H1 (cell line): ENCODE results near the gene CDK9. TPM values are rescaled to one million over a fixed set of nuclear protein-coding genes. Genes with fewer than 3 reads are reported as not detected.
A peak's percentile ranks its signal among the peaks of the same experiment; 100 is the strongest.

Experiments used
- CTCF ChIA-PET: fragments of 300-600 bp; sonication (Branson Sonifier 250); formaldehyde crosslinking; loops from one replicate; lab custom pipeline; 2021; ENCODE audit not compliant: partially characterized antibody; lab: Charles Lee
- POLR2A ChIA-PET: fragments of 300-600 bp; sonication (Branson Sonifier 250); formaldehyde crosslinking; loops from one replicate; lab custom pipeline; 2021; ENCODE audit warnings: inconsistent platforms; ENCODE audit not compliant: partially characterized antibody; lab: Charles Lee
- DNase-seq, 2 experiments: peaks; one replicate each; pipeline versions ENCODE4 v3.0.0 to v3.0.0-alpha.2; 2010 to 2022; ENCODE audit warnings: low spot score in 2 of 2, low read depth in 1 of 2, mixed read lengths in 1 of 2
- FAIRE-seq: peaks from 2 replicates; lab custom pipeline; 2011; peaks lifted over from hg19 to GRCh38; lab: Jason Lieb, UNC
- H2AFZ ChIP-seq: 2 replicates; pipeline ENCODE4 v1.8.1; 2012; ENCODE audit warnings: low read length, inconsistent platforms
- H2AK5ac ChIP-seq: 2 replicates; pipeline ENCODE4 v1.6.1; 2013; ENCODE audit warnings: low read depth, low read length
- H2BK120ac ChIP-seq: replicated peaks from 2 replicates; pipeline ENCODE3; 2013; ENCODE audit warnings: low read depth, low read length, inconsistent platforms
- H2BK12ac ChIP-seq: 2 replicates; pipeline ENCODE4 v1.6.1; 2013; ENCODE audit warnings: low read depth, low read length
- H2BK15ac ChIP-seq: 2 replicates; pipeline ENCODE4 v1.6.1; 2013; ENCODE audit warnings: low read length
- H2BK20ac ChIP-seq: 2 replicates; pipeline ENCODE4 v1.6.1; 2013; ENCODE audit warnings: low read length
- H2BK5ac ChIP-seq: 2 replicates; pipeline ENCODE4 v1.6.1; 2013; ENCODE audit warnings: low read depth, low read length
- H3K14ac ChIP-seq: 2 replicates; pipeline ENCODE4 v1.6.1; 2013; ENCODE audit warnings: inconsistent platforms; ENCODE audit not compliant: insufficient read length
- H3K18ac ChIP-seq: 2 replicates; pipeline ENCODE4 v1.6.1; 2013; ENCODE audit warnings: low read length; ENCODE audit errors: extremely low read depth
- H3K23ac ChIP-seq: 2 replicates; pipeline ENCODE4 v1.6.1; 2013; ENCODE audit warnings: inconsistent platforms; ENCODE audit not compliant: insufficient read length
- H3K23me2 ChIP-seq: 2 replicates; pipeline ENCODE4 v1.6.1; 2013; ENCODE audit warnings: low read depth, low read length
- H3K27ac ChIP-seq: 2 replicates; pipeline ENCODE4 v1.6.1; 2011; ENCODE audit warnings: low read depth, low read length, inconsistent platforms
- H3K27me3 ChIP-seq, 4 experiments: replicated peaks in 1 of 4; 1 replicate in 1 of 4; 2 replicates in 3 of 4; pipeline versions ENCODE4 v1.6.1 to v1.8.1; 2011 to 2013; ENCODE audit warnings: low read length in 3 of 4, mild to moderate bottlenecking in 3 of 4, inconsistent platforms in 2 of 4, mixed read lengths in 2 of 4, moderate library complexity in 1 of 4; ENCODE audit not compliant: control insufficient read depth in 3 of 4, insufficient read depth in 3 of 4; ENCODE audit errors: extremely low read depth in 1 of 4
- H3K36me3 ChIP-seq, 4 experiments: 2 replicates each; pipeline versions ENCODE4 v1.6.1 to v1.8.1; 2011 to 2013; ENCODE audit warnings: mild to moderate bottlenecking in 4 of 4, low read length in 3 of 4, moderate library complexity in 2 of 4, control low read depth in 1 of 4, inconsistent platforms in 1 of 4; ENCODE audit not compliant: insufficient read depth in 4 of 4, control insufficient read depth in 2 of 4
- H3K4ac ChIP-seq: replicated peaks from 2 replicates; pipeline ENCODE3; 2013; ENCODE audit warnings: low read length, low read depth, mixed read lengths, inconsistent platforms; ENCODE audit not compliant: insufficient read length
- H3K4me1 ChIP-seq, 4 experiments: replicated peaks in 1 of 4; 1 replicate in 1 of 4; 2 replicates in 3 of 4; pipeline versions ENCODE4 v1.6.1 to v1.8.1; 2011 to 2013; ENCODE audit warnings: low read length in 3 of 4, inconsistent platforms in 2 of 4, mixed read lengths in 1 of 4; ENCODE audit not compliant: insufficient read depth in 4 of 4, control insufficient read depth in 3 of 4
- H3K4me2 ChIP-seq, 2 experiments: 2 replicates each; pipeline versions ENCODE4 v1.6.1 to v1.8.1; 2011 to 2013; ENCODE audit warnings: low read depth in 2 of 2, low read length in 2 of 2, control low read depth in 1 of 2, inconsistent platforms in 1 of 2, mild to moderate bottlenecking in 1 of 2; ENCODE audit not compliant: insufficient read depth in 1 of 2
- H3K4me3 ChIP-seq, 4 experiments: fragments of 200-600, 300-600 bp in 1 of 4; sonication (generic), shearing (Covaris generic), sonication (Bioruptor Twin) in 1 of 4; 2 replicates each; pipeline versions ENCODE4 v1.5.1 to v1.8.1; 2011 to 2016; ENCODE audit warnings: low read length in 4 of 4, low read depth in 3 of 4, control low read depth in 2 of 4, inconsistent platforms in 2 of 4, mild to moderate bottlenecking in 2 of 4, mixed read lengths in 1 of 4, moderate library complexity in 1 of 4; ENCODE audit not compliant: insufficient read depth in 2 of 4; ENCODE audit errors: extremely low read depth in 1 of 4
- H3K56ac ChIP-seq: replicated peaks from 2 replicates; pipeline ENCODE3; 2013; ENCODE audit warnings: low read depth, mild to moderate bottlenecking, mixed read lengths, low read length, inconsistent platforms; ENCODE audit not compliant: insufficient read length
- H3K79me1 ChIP-seq: 2 replicates; pipeline ENCODE4 v1.6.1; 2013; ENCODE audit warnings: low read depth, low read length, control low read depth
- H3K79me2 ChIP-seq, 2 experiments: 2 replicates each; pipeline versions ENCODE4 v1.6.1 to v1.8.1; 2012 to 2013; ENCODE audit warnings: low read length in 2 of 2, mild to moderate bottlenecking in 2 of 2, inconsistent platforms in 1 of 2; ENCODE audit not compliant: insufficient read depth in 2 of 2, control insufficient read depth in 1 of 2
- H3K9ac ChIP-seq, 4 experiments: replicated peaks in 1 of 4; 1 replicate in 1 of 4; 2 replicates in 3 of 4; pipeline versions ENCODE4 v1.6.1 to v1.8.1; 2011 to 2013; ENCODE audit warnings: low read depth in 3 of 4, low read length in 3 of 4, control low read depth in 2 of 4, mild to moderate bottlenecking in 2 of 4, moderate library complexity in 2 of 4, inconsistent platforms in 1 of 4; ENCODE audit errors: extremely low read depth in 1 of 4
- H3K9me3 ChIP-seq, 2 experiments: 2 replicates each; pipeline versions ENCODE4 v1.6.1 to v1.8.1; 2012 to 2013; ENCODE audit warnings: mild to moderate bottlenecking in 2 of 2, moderate library complexity in 2 of 2, control low read depth in 1 of 2, inconsistent platforms in 1 of 2, low read depth in 1 of 2, low read length in 1 of 2, mixed read lengths in 1 of 2; ENCODE audit not compliant: insufficient read depth in 2 of 2
- H4K20me1 ChIP-seq, 2 experiments: replicated peaks in 1 of 2; 2 replicates each; pipeline versions ENCODE3 to v1.8.1; 2011 to 2013; ENCODE audit warnings: inconsistent platforms in 2 of 2, low read length in 2 of 2, mild to moderate bottlenecking in 1 of 2; ENCODE audit not compliant: insufficient read depth in 2 of 2, control insufficient read depth in 1 of 2
- H4K5ac ChIP-seq: 2 replicates; pipeline ENCODE4 v1.6.1; 2013; ENCODE audit warnings: low read length, low read depth, mixed read lengths, inconsistent platforms; ENCODE audit not compliant: insufficient read length
- H4K8ac ChIP-seq: 2 replicates; pipeline ENCODE4 v1.8.0; 2013; ENCODE audit warnings: mild to moderate bottlenecking, moderate library complexity, low read length, inconsistent platforms; ENCODE audit not compliant: insufficient read depth; ENCODE audit errors: extremely low read depth
- H4K91ac ChIP-seq: replicated peaks from 2 replicates; pipeline ENCODE3; 2013; ENCODE audit warnings: low read length, mixed read lengths, inconsistent platforms; ENCODE audit not compliant: insufficient read length
- CTCF ChIP-seq, 3 experiments: IDR thresholded peaks; 1 replicate in 2 of 3; 2 replicates in 1 of 3; pipeline versions ENCODE4 v1.5.1 to v1.6.1; 2011; ENCODE audit warnings: low read length in 3 of 3, mild to moderate bottlenecking in 3 of 3, inconsistent platforms in 2 of 3, low read depth in 1 of 3, moderate library complexity in 1 of 3; ENCODE audit not compliant: insufficient read depth in 1 of 3; ENCODE audit errors: control extremely low read depth in 1 of 3
- HDAC6 ChIP-seq: IDR thresholded peaks from one replicate; pipeline ENCODE4 v1.7.1; 2012; ENCODE audit warnings: low read depth, mild to moderate bottlenecking, inconsistent platforms, low read length, moderate library complexity
- PHF8 ChIP-seq: fragments of 200-600 bp; sonication (generic); conservative IDR thresholded peaks from 2 replicates; pipeline ENCODE4 v1.7.1; 2012; ENCODE audit warnings: low read depth, mild to moderate bottlenecking, inconsistent platforms, low read length, moderate library complexity
- RBBP5 ChIP-seq: IDR thresholded peaks from 2 replicates; pipeline ENCODE4 v1.7.1; 2012; ENCODE audit warnings: low read depth, mild to moderate bottlenecking, inconsistent platforms, low read length, moderate library complexity, borderline replicate concordance
- SP2 ChIP-seq: IDR thresholded peaks from 2 replicates; pipeline ENCODE4 v1.6.1; 2012; ENCODE audit warnings: mild to moderate bottlenecking, low read length, inconsistent platforms
- TAF1 ChIP-seq: IDR thresholded peaks from 2 replicates; pipeline ENCODE4 v1.6.1; 2011; ENCODE audit warnings: mild to moderate bottlenecking, low read depth, low read length
- TBP ChIP-seq: IDR thresholded peaks from 2 replicates; pipeline ENCODE4 v1.6.1; 2011; ENCODE audit warnings: low read depth, low read length, improper control_type of control experiment
- TEAD4 ChIP-seq: IDR thresholded peaks from 2 replicates; pipeline ENCODE4 v1.6.1; 2012; ENCODE audit warnings: low read depth, low read length, inconsistent platforms, mixed read lengths
- WGBS, 2 experiments: shearing (Covaris generic) in 1 of 2; methylation state at CpG; one replicate each; pipeline versions ENCODE4 v1.1.6 to v1.1.7; 2013 to 2015; ENCODE audit warnings: low lambda C conversion rate in 2 of 2, mixed read lengths in 2 of 2, inconsistent platforms in 1 of 2, low coverage in 1 of 2, missing lambda C conversion rate in 1 of 2; ENCODE audit not compliant: insufficient replicate concordance in 2 of 2, insufficient coverage in 1 of 2, insufficient read length in 1 of 2; ENCODE audit errors: extremely low coverage in 1 of 2, missing lambda C conversion rate in 1 of 2; 5-methylcytosine and 5-hydroxymethylcytosine counted together
- polyA plus RNA-seq, 7 experiments: library from polyadenylated mRNA; depleted of rRNA in 3 of 7; stranded (reverse) in 5 of 7; unstranded in 2 of 7; fragments of >200 nt in 5 of 7; fragments of 200-250 nt in 2 of 7; gene quantifications; 1 replicate in 5 of 7; 2 replicates in 1 of 7; 4 replicates in 1 of 7; pipeline versions ENCODE4 v1.2.1 to v1.2.3, GENCODE V29; 2011 to 2013; ENCODE audit warnings: missing spikeins in 2 of 7, mixed read lengths in 2 of 7
- total RNA-seq: library from RNA; stranded (reverse); fragmentation: NEBNext Ultra II Directional; extraction: Animal tissue kit (Norgen Biotek cat#: 25700); gene quantifications from 2 replicates; pipeline ENCODE4 v1.2.1, GENCODE V29; 2021

CDK9 gene
- total and polyA plus RNA-seq, 2 of the 8 experiments (the other 6 are each of a cell fraction or from before 2014, with no cell fraction given) = 69.1 to 87.5 TPM

- 0 out of 2 replicates have a peak overlapping the region, but pooled peaks have one; percentile 65 for H2AFZ ChIP-seq
- H3K56ac ChIP-seq = peak overlapping the region; percentile 49
- 0 out of 2 replicates have a peak overlapping the region, but pooled peaks have one; percentile 34 for H2BK20ac ChIP-seq
- H3K4ac ChIP-seq = peak overlapping the region; percentile 38
- H3K4me2 ChIP-seq = peak overlapping the region; percentile 37 to 82
- no peaks in the 10 kb centered on the region for H3K79me1 ChIP-seq
- no peak overlapping the region for H3K14ac ChIP-seq
- H3K18ac ChIP-seq = peak overlapping the region; percentile 81
- H2BK5ac ChIP-seq = peak overlapping the region; percentile 78; the same call in 1 of the 2 replicates
- no peak overlapping the region for H2BK120ac ChIP-seq
- H3K4me3 ChIP-seq = peak overlapping the region in 2 of 4 experiments; percentile 5 to 48; a peak in 5 of 8 replicates
- no peak overlapping the region for H3K27ac ChIP-seq
- H3K23ac ChIP-seq = no peak overlapping the region
- DNase-seq = peak; percentile 73 to 97
- H4K8ac ChIP-seq = peak overlapping the region; percentile 91
- ChIA-PET CTCF (interaction anchor here (0.6 to 7.3 kb wide), 42 partner anchors 9 to 292 kb away, joined by 3 to 116 read pairs (median 4); partner anchors contain the start of genes CDK9, ENG, ST6GALNAC4 and ST6GALNAC6), POLR2A (interaction anchor here (0.6 to 4.8 kb wide), 14 partner anchors 8 to 284 kb away, joined by 3 to 34 read pairs (median 3); no protein-coding TSS in a partner anchor)
- H2AK5ac ChIP-seq = no peak overlapping the region
- no peak for FAIRE-seq
- no peak overlapping the region; a peak in 1 of 7 replicates for H3K9ac ChIP-seq
- H4K91ac ChIP-seq = peak overlapping the region; percentile 89
- H2BK15ac ChIP-seq = peak overlapping the region; percentile 75; the same call in 1 of the 2 replicates
- H4K20me1 ChIP-seq = no peaks in the 10 kb centered on the region
- WGBS, 2 experiments = 15% methylated on average over 32 of the region's 42 CpGs; no CpG with 5 or more reads in 1 of the 2 experiments
- H3K36me3 ChIP-seq = no peaks in the 10 kb centered on the region
- no peaks in the 10 kb centered on the region for H3K9me3 ChIP-seq
- peak overlapping the region; percentile 84 for H4K5ac ChIP-seq
- H3K4me1 ChIP-seq = peaks cover 0 to 17% (median 12%) of the 10 kb centered on the region in 4 experiments; a peak in 6 of 7 replicates
- peaks cover 9% of the 10 kb centered on the region; the same call in 1 of the 2 replicates for H3K23me2 ChIP-seq
- H3K79me2 ChIP-seq = no peaks in the 10 kb centered on the region
- peak overlapping the region; percentile 53; the same call in 1 of the 2 replicates for H2BK12ac ChIP-seq
- peaks cover 0 to 12% (median 7%) of the 10 kb centered on the region in 4 experiments; a peak in 5 of 7 replicates for H3K27me3 ChIP-seq
- TF ChIP-seq RBBP5 (0 out of 2 replicates have a peak, but pooled peaks have one; percentile 28), CTCF (IDR thresholded peaks at IDR 0.05; ENCODE audit: control extremely low read depth in 1 of 3, insufficient read depth in 1 of 3, low read depth in 1 of 3, low read length in 3 of 3) (peak; percentile 57 to 84 (median 60)), PHF8 (0 out of 2 replicates have a peak, but pooled peaks have one; percentile 13), HDAC6 (no peak), TBP (peak; percentile 48; the same call in 1 of the 2 replicates), SP2 (no peak), TEAD4 (peak; percentile 5; the same call in 1 of the 2 replicates), TAF1 (0 out of 2 replicates have a peak, but pooled peaks have one; percentile 36)
These were observed 39.7 kb downstream of the CDK9 start for GRCh38 chr9:127825319-127826051.
